ENCODE results near the gene NBEAL1. TPM values are rescaled to one million over a fixed set of nuclear protein-coding genes. Genes with fewer than 3 reads are reported as not detected.

Gene NBEAL1
- total and polyA plus RNA-seq, 7 donors, result 2.3 to 14.7 (median 8.7) TPM

GRCh38 chr2:203042178-203042577 is 27.5 kb downstream of the NBEAL1 start:
- no peak for TF ChIP-seq CTCF (IDR thresholded peaks at IDR 0.05)
- intact Hi-C loops (cut with DNase I), result no loop called here
- peaks cover 11% of the 10 kb centered on the region for H3K4me1 ChIP-seq
- H3K9me3 ChIP-seq, result no peaks in the 10 kb centered on the region
- peaks cover 0 to 28% of the 10 kb centered on the region in 2 donors for H3K36me3 ChIP-seq (ENCODE audit: insufficient read depth in 1 of 2, low read depth in 1 of 2)
- ATAC-seq (no peak), DNase-seq (no peak)
- H3K4me3 ChIP-seq, result no peak overlapping the region
- no peaks in the 10 kb centered on the region for H3K27me3 ChIP-seq (ENCODE audit: insufficient read depth in 3 of 3, low read length in 2 of 3)
- 96 to 99% (median 99%) methylated on average over 4 of the region's 4 CpGs for WGBS, 3 donors
- H3K27ac ChIP-seq, result no peak overlapping the region

- Histone ChIP-seq H3K36me3 (ENCODE audit: insufficient read depth in 1 of 2, low read depth in 1 of 2) (peaks cover 0 to 28% of the 10 kb centered on the region in 2 donors), H3K27me3 (ENCODE audit: insufficient read depth in 3 of 3, low read length in 2 of 3) (no peaks in the 10 kb centered on the region), H3K27ac (no peak overlapping the region), H3K4me1 (peaks cover 11% of the 10 kb centered on the region), H3K4me3 (no peak overlapping the region), H3K9me3 (no peaks in the 10 kb centered on the region)
- intact Hi-C loops (cut with DNase I), result no loop called here
- DNase-seq (no peak), ATAC-seq (no peak)
- no peak for TF ChIP-seq CTCF (IDR thresholded peaks at IDR 0.05)
- WGBS, 3 donors, result 95 to 97% (median 97%) methylated on average over 2 of the region's 2 CpGs
Observed at GRCh38 chr2:203043226-203043625, 28.6 kb downstream of the NBEAL1 start.

- no peak for DNase-seq
- Histone ChIP-seq H3K9me3 (no peaks in the 10 kb centered on the region), H3K4me3 (no peak overlapping the region), H3K27me3 (ENCODE audit: insufficient read depth in 3 of 3, low read length in 2 of 3) (no peaks in the 10 kb centered on the region), H3K4me1 (peaks cover 11% of the 10 kb centered on the region), H3K36me3 (ENCODE audit: insufficient read depth in 1 of 2, low read depth in 1 of 2) (peaks cover 0 to 48% of the 10 kb centered on the region in 2 donors), H3K27ac (no peak overlapping the region)
- intact Hi-C loops (cut with DNase I), result no loop called here
- WGBS, 3 donors, result 92 to 100% (median 98%) methylated on average over 1 of the region's 1 CpG
- TF ChIP-seq CTCF (IDR thresholded peaks at IDR 0.05), result no peak
- no peak for ATAC-seq
Observed at GRCh38 chr2:203045867-203046266, 31.2 kb downstream of the NBEAL1 start.

GRCh38 chr2:203052539-203052938 is 37.9 kb downstream of the NBEAL1 start:
- Histone ChIP-seq H3K9me3 (no peaks in the 10 kb centered on the region), H3K4me1 (no peaks in the 10 kb centered on the region), H3K4me3 (no peak overlapping the region), H3K27ac (no peak overlapping the region), H3K27me3 (ENCODE audit: insufficient read depth in 3 of 3, low read length in 2 of 3) (no peaks in the 10 kb centered on the region), H3K36me3 (ENCODE audit: insufficient read depth in 1 of 2, low read depth in 1 of 2) (peaks cover 0 to 72% of the 10 kb centered on the region in 2 donors)
- intact Hi-C loops (cut with DNase I), result no loop called here
- WGBS, 3 donors, result 98 to 100% (median 98%) methylated on average over 3 of the region's 3 CpGs
- TF ChIP-seq CTCF (IDR thresholded peaks at IDR 0.05), result no peak
- ATAC-seq (no peak), DNase-seq (no peak)

- Histone ChIP-seq H3K4me1 (no peaks in the 10 kb centered on the region), H3K9me3 (no peaks in the 10 kb centered on the region), H3K4me3 (no peak overlapping the region), H3K36me3 (ENCODE audit: insufficient read depth in 1 of 2, low read depth in 1 of 2) (peaks cover 3 to 83% of the 10 kb centered on the region in 2 donors), H3K27me3 (ENCODE audit: insufficient read depth in 3 of 3, low read length in 2 of 3) (no peaks in the 10 kb centered on the region), H3K27ac (no peak overlapping the region)
- TF ChIP-seq CTCF (IDR thresholded peaks at IDR 0.05), result no peak
- 88 to 91% (median 89%) methylated on average over 5 of the region's 5 CpGs for WGBS, 3 donors
- intact Hi-C loops (cut with DNase I), result no loop called here
- no peak for ATAC-seq
- no peak for DNase-seq
Observed at GRCh38 chr2:203059567-203060240, 45.0 kb downstream of the NBEAL1 start.

Measured in psoas muscle (tissue), 8 donors.